Measurements from ENCODE around the gene TRIM67.

TRIM67 gene

GRCh38 chr1:231159202-231159962, 2.5 kb upstream of the TRIM67 start:
- no peak for DNase-seq

GRCh38 chr1:231159963-231160761, 1.7 kb upstream of the TRIM67 start:
- no peak for DNase-seq

GRCh38 chr1:231160895-231161666, 777 bp upstream of the TRIM67 start:
- DNase-seq = no peak

GRCh38 chr1:231162297-231162969, 575 bp downstream of the TRIM67 start:
- DNase-seq = no peak

GRCh38 chr1:231162970-231163829, 1.3 kb downstream of the TRIM67 start:
- DNase-seq = no peak

- DNase-seq = no peak
Measured at GRCh38 chr1:231163830-231164427, 2.1 kb downstream of the TRIM67 start.

GRCh38 chr1:231165371-231165770, 3.5 kb downstream of the TRIM67 start:
- no peak for DNase-seq

- DNase-seq = no peak
Measured at GRCh38 chr1:231166398-231166797, 4.5 kb downstream of the TRIM67 start.

- DNase-seq = no peak
Measured at GRCh38 chr1:231170875-231171274, 9.0 kb downstream of the TRIM67 start.

GRCh38 chr1:231171623-231172197, 9.9 kb downstream of the TRIM67 start:
- no peak for DNase-seq

- no peak for DNase-seq
Measured at GRCh38 chr1:231172411-231172810, 10.6 kb downstream of the TRIM67 start.

GRCh38 chr1:231176421-231176820, 14.6 kb downstream of the TRIM67 start:
- DNase-seq = no peak

- DNase-seq = no peak
Measured at GRCh38 chr1:231177226-231177625, 15.4 kb downstream of the TRIM67 start.

- no peak for DNase-seq
Measured at GRCh38 chr1:231177936-231178335, 16.1 kb downstream of the TRIM67 start.

- DNase-seq = no peak
Measured at GRCh38 chr1:231178970-231179369, 17.1 kb downstream of the TRIM67 start.

GRCh38 chr1:231180034-231180433, 18.2 kb downstream of the TRIM67 start:
- DNase-seq = no peak

GRCh38 chr1:231181271-231181670, 19.4 kb downstream of the TRIM67 start:
- DNase-seq = no peak

GRCh38 chr1:231182317-231182716, 20.5 kb downstream of the TRIM67 start:
- no peak for DNase-seq

- no peak for DNase-seq
Measured at GRCh38 chr1:231183639-231184590, 22.1 kb downstream of the TRIM67 start.

- no peak for DNase-seq
Measured at GRCh38 chr1:231184891-231185290, 23.0 kb downstream of the TRIM67 start.

Measured in AML-193 (cell line).